Measurements from ENCODE around the gene SLC16A3. TPM values are rescaled to one million over a fixed set of nuclear protein-coding genes. Genes with fewer than 3 reads are reported as not detected.

Gene SLC16A3
- total and polyA plus RNA-seq, 2 donors (not counting 1 experiment from before 2014, with no cell fraction given) = 14.9 to 65.7 TPM

DNA sequence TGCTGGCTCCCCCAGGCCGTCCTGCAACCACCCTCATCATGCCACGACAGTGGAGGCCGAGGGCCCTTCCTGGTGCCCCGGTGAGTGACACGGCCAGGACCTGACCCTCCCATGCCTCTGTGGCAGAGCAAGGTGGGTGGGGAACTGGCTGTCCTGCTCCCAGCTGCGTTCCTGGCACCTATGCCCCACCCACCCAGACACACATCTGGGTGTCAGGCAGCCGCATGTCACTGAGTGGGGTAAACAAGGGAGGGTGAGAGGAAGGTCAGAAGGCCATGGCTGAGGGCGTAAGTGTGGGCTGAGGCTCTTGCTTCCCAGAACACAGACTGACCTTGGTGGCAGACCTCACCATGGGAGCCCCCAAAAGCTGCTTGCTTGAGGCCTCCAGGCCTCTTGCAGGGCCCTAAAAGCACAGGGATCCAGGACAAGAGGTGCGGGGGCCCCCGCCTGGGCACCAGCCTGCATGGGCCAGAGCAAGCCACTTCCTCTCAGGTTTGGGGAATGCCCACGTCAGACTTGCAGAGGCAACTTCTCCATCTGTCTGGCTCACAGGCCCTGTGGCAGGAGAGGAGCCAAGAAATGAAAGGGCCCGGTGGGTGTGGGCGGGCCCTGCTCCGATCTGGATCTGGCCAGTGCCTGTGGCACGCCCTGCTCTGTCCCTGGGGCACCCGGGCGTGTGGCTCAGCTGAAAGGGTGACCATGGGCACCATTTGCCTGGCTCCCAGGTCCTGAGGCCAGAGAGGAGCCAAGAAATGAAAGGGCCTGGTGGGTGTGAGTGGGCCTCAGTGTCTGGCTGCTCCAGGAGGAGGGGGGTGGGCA, 12.3 kb upstream of the SLC16A3 start:
- Histone ChIP-seq H3K9ac (ENCODE audit: low read length) (peak overlapping the region; percentile 42), H3K36me3 (replicated peaks in 1 of 2; ENCODE audit: control extremely low read depth in 1 of 2, control insufficient read depth in 1 of 2, extremely low read depth in 1 of 2, insufficient read depth in 2 of 2, low read length in 1 of 2) (no peaks in the 10 kb centered on the region), H3K4me1 (ENCODE audit: control insufficient read depth in 2 of 2, insufficient read depth in 2 of 2, low read length in 2 of 2) (peaks cover 30 to 39% of the 10 kb centered on the region in 2 donors), H3K27ac (ENCODE audit: low read length in 2 of 2) (peak overlapping the region; percentile 81 to 86), H3K79me2 (ENCODE audit: control insufficient read depth, insufficient read depth, low read length) (peaks cover 3% of the 10 kb centered on the region), H4K20me1 (ENCODE audit: control insufficient read depth, insufficient read depth, low read length, poor library complexity, severe bottlenecking) (no peaks in the 10 kb centered on the region), H3K4me2 (replicated peaks; ENCODE audit: low read depth, low read length, poor library complexity, severe bottlenecking) (peak overlapping the region; percentile 77), H2AFZ (ENCODE audit: insufficient read depth, low read depth, low read length, poor library complexity, severe bottlenecking) (peak overlapping the region; percentile 76), H3K4me3 (ENCODE audit: control extremely low read depth in 1 of 5, extremely low read depth in 1 of 5, insufficient read depth in 1 of 5, low read depth in 2 of 5, low read length in 4 of 5) (peak overlapping the region in 2 of 5 experiments; percentile 6 to 10), H3K27me3 (replicated peaks in 1 of 4; ENCODE audit: control extremely low read depth in 1 of 4, control insufficient read depth in 3 of 4, insufficient read depth in 4 of 4, low read length in 3 of 4) (no peaks in the 10 kb centered on the region), H3K9me3 (ENCODE audit: control extremely low read depth in 1 of 3, control insufficient read depth in 2 of 3, insufficient read depth in 1 of 3, low read length in 2 of 3) (no peaks in the 10 kb centered on the region)
- Mint-ChIP-seq H3K4me3 (peak overlapping the region; percentile 72), H3K4me1 (peaks cover 29% of the 10 kb centered on the region), H3K9me3 (ENCODE audit: insufficient read depth) (no peaks in the 10 kb centered on the region), H3K27me3 (no peaks in the 10 kb centered on the region), H3K27ac (peak overlapping the region; percentile 95)
- ChIA-PET POLR2A (interaction anchor here (1.1 to 6.3 kb wide), 5 partner anchors 9 to 82 kb away, joined by 3 to 46 read pairs (median 7); partner anchors contain the start of gene SLC16A3), CTCF (interaction anchor here (1.7 to 3.4 kb wide), 3 partner anchors 11 to 20 kb away, joined by 6 to 16 read pairs (median 8); partner anchors contain the start of gene SLC16A3)
- intact Hi-C loops (cut with micrococcal nuclease) = loop anchor here (1.0 to 10.0 kb wide), 3 partner anchors 12 to 122 kb away; partner anchors contain the start of gene FASN
- 10% methylated on average over 15 of the region's 17 CpGs for WGBS (ENCODE audit: insufficient coverage)
- ATAC-seq (ENCODE audit: low read depth) (peak; percentile 71), DNase-seq (peak; percentile 89)
- TF ChIP-seq EZH2 (IDR thresholded peaks at IDR 0.05; ENCODE audit: borderline replicate concordance, insufficient read depth, low read depth, low read length, poor library complexity, severe bottlenecking) = no peak
- TF ChIP-seq, protein P1, sequence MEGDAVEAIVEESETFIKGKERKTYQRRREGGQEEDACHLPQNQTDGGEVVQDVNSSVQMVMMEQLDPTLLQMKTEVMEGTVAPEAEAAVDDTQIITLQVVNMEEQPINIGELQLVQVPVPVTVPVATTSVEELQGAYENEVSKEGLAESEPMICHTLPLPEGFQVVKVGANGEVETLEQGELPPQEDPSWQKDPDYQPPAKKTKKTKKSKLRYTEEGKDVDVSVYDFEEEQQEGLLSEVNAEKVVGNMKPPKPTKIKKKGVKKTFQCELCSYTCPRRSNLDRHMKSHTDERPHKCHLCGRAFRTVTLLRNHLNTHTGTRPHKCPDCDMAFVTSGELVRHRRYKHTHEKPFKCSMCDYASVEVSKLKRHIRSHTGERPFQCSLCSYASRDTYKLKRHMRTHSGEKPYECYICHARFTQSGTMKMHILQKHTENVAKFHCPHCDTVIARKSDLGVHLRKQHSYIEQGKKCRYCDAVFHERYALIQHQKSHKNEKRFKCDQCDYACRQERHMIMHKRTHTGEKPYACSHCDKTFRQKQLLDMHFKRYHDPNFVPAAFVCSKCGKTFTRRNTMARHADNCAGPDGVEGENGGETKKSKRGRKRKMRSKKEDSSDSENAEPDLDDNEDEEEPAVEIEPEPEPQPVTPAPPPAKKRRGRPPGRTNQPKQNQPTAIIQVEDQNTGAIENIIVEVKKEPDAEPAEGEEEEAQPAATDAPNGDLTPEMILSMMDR (IDR thresholded peaks at IDR 0.05) = no peak

All from B cell (primary cell).